DOHH2 (cell line): ENCODE data around the gene F12.

Experiments used
- EZH2phosphoT487 ChIP-seq: fragments of 200-600 bp; sonication (generic); IDR thresholded peaks from 2 replicates; pipeline ENCODE4 v1.6.1; 2017; ENCODE audit warnings: borderline replicate concordance, mild to moderate bottlenecking, antibody characterized with exemption, low read length, moderate library complexity, mixed read lengths
- TF ChIP-seq, protein P1 (sequence below): fragments of 200-600 bp; sonication (generic); IDR thresholded peaks from one replicate; pipeline ENCODE4 v1.5.1; 2014; ENCODE audit warnings: antibody characterized with exemption, mild to moderate bottlenecking, low read depth, low read length; ENCODE audit not compliant: poor library complexity, severe bottlenecking

DNA sequence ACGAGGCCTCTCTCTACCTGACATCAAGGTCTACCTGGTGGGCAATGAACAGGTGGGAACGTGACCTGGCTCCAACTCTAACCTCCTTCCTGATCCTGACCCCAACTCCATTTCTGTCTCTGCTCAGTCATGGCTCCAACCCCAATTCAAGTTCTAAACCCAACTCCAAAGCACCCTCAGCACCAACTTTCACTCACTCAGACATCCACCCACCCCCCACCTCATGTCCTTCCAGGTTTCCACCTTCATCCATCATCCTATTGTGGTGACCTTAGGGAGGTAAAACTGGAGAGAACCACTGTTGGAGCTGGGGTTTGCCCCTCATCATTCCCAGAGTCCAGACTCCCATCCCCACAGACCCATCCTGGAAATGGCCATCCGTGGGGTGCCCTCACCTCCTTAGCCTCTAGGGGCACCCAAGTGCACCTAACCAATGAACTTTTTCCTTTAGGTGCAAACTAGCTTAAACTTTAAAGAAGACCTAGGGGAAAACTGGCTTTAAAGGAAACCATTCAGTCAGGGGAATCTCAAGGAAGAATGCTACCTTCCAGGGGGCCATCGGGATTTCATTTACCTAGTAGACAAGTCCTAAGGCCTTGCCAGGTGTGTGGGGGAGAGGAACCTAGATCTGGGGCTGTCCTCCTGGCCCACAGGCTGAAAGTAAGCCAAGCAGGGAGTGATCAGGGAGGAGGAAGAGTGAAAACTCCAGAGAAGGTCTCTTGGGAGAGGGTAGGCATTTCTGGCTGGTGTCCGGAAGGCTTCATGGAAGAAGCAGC, 40.3 kb downstream of the F12 start:
- TF ChIP-seq, protein P1, sequence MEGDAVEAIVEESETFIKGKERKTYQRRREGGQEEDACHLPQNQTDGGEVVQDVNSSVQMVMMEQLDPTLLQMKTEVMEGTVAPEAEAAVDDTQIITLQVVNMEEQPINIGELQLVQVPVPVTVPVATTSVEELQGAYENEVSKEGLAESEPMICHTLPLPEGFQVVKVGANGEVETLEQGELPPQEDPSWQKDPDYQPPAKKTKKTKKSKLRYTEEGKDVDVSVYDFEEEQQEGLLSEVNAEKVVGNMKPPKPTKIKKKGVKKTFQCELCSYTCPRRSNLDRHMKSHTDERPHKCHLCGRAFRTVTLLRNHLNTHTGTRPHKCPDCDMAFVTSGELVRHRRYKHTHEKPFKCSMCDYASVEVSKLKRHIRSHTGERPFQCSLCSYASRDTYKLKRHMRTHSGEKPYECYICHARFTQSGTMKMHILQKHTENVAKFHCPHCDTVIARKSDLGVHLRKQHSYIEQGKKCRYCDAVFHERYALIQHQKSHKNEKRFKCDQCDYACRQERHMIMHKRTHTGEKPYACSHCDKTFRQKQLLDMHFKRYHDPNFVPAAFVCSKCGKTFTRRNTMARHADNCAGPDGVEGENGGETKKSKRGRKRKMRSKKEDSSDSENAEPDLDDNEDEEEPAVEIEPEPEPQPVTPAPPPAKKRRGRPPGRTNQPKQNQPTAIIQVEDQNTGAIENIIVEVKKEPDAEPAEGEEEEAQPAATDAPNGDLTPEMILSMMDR = peak; percentile 95
- no peak for TF ChIP-seq EZH2phosphoT487
